Osteoblast (primary cell): ENCODE results near the gene DOCK1. TPM values are rescaled to one million over a fixed set of nuclear protein-coding genes. Genes with fewer than 3 reads are reported as not detected.

Experiments
- DNase-seq: peaks from one replicate; pipeline ENCODE4 v3.0.0; 2011; ENCODE audit warnings: low spot score, mixed read lengths; ENCODE audit not compliant: insufficient read length; ENCODE audit errors: missing footprints
- H2AFZ ChIP-seq: 2 replicates; pipeline ENCODE4 v1.6.0; 2011; ENCODE audit warnings: mild to moderate bottlenecking, low read length
- H3K27ac ChIP-seq: 2 replicates; pipeline ENCODE4 v1.5.1; 2011; ENCODE audit warnings: mild to moderate bottlenecking, low read depth, low read length, moderate library complexity
- H3K27me3 ChIP-seq: 2 replicates; pipeline ENCODE4 v1.6.0; 2012; ENCODE audit warnings: mild to moderate bottlenecking, control low read depth, inconsistent platforms, low read length, moderate library complexity; ENCODE audit not compliant: insufficient read depth
- H3K36me3 ChIP-seq: 2 replicates; pipeline ENCODE4 v1.5.1; 2011; ENCODE audit warnings: mild to moderate bottlenecking, low read length, control low read depth, moderate library complexity; ENCODE audit not compliant: insufficient read depth
- H3K4me1 ChIP-seq: 2 replicates; pipeline ENCODE4 v1.5.1; 2011; ENCODE audit warnings: mild to moderate bottlenecking, low read length, control low read depth, moderate library complexity; ENCODE audit not compliant: insufficient read depth
- H3K4me2 ChIP-seq: 2 replicates; pipeline ENCODE4 v1.6.0; 2011; ENCODE audit warnings: mild to moderate bottlenecking, low read length; ENCODE audit not compliant: insufficient read depth
- H3K4me3 ChIP-seq: fragments of 200-600 bp; sonication (generic); 3 replicates; pipeline ENCODE4 v1.5.1; 2012; ENCODE audit warnings: mild to moderate bottlenecking, low read length, inconsistent platforms; ENCODE audit not compliant: insufficient read depth
- H3K79me2 ChIP-seq: 2 replicates; pipeline ENCODE4 v1.6.0; 2012; ENCODE audit warnings: mild to moderate bottlenecking, low read length, control low read depth, inconsistent platforms; ENCODE audit not compliant: insufficient read depth
- H3K9me3 ChIP-seq: 2 replicates; pipeline ENCODE4 v1.5.1; 2011; ENCODE audit warnings: low read depth, low read length, control low read depth
- H4K20me1 ChIP-seq: 2 replicates; pipeline ENCODE4 v1.6.0; 2012; ENCODE audit warnings: mild to moderate bottlenecking, low read length, control low read depth; ENCODE audit not compliant: insufficient read depth
- total RNA-seq: library from RNA; depleted of rRNA; stranded (reverse); fragments of >200 nt; gene quantifications from 2 replicates; pipeline ENCODE4 v1.2.3, GENCODE V29; 2012
- TF ChIP-seq, protein P1 (sequence below): IDR thresholded peaks from 2 replicates; pipeline ENCODE4 v1.5.1; 2011; ENCODE audit warnings: mild to moderate bottlenecking, low read depth, low read length, moderate library complexity; ENCODE audit errors: extremely low read depth

DOCK1 gene
- total RNA-seq, 1 donor, result 80.3 TPM

DNA sequence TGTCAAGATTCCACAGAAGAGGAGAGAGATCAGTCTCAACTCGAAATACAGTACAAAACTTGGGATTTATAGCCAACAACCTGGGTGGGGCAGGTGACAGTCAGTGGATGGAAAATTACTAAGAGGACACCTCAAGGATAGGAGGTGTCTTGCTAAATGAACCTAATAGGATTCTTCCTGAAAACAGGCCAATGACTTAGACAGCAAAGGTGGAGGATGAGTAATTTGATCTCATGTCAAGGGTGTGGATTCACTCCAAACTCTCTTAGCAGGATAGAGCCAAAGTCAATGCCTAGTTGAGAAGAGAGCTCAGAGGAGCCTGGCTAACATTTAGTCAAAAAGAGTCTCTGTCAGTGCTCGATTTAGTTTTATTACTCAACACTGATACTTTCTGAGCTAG, 397.9 kb downstream of the DOCK1 start:
- H2AFZ ChIP-seq, result no peak overlapping the region
- TF ChIP-seq, protein P1, sequence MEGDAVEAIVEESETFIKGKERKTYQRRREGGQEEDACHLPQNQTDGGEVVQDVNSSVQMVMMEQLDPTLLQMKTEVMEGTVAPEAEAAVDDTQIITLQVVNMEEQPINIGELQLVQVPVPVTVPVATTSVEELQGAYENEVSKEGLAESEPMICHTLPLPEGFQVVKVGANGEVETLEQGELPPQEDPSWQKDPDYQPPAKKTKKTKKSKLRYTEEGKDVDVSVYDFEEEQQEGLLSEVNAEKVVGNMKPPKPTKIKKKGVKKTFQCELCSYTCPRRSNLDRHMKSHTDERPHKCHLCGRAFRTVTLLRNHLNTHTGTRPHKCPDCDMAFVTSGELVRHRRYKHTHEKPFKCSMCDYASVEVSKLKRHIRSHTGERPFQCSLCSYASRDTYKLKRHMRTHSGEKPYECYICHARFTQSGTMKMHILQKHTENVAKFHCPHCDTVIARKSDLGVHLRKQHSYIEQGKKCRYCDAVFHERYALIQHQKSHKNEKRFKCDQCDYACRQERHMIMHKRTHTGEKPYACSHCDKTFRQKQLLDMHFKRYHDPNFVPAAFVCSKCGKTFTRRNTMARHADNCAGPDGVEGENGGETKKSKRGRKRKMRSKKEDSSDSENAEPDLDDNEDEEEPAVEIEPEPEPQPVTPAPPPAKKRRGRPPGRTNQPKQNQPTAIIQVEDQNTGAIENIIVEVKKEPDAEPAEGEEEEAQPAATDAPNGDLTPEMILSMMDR, result no peak
- H3K4me2 ChIP-seq, result no peak overlapping the region
- H3K79me2 ChIP-seq, result no peaks in the 10 kb centered on the region
- no peaks in the 10 kb centered on the region for H3K27me3 ChIP-seq
- H3K4me3 ChIP-seq, result no peak overlapping the region
- peaks cover 21% of the 10 kb centered on the region for H4K20me1 ChIP-seq
- no peaks in the 10 kb centered on the region for H3K36me3 ChIP-seq
- DNase-seq, result no peak
- no peak overlapping the region for H3K27ac ChIP-seq
- no peaks in the 10 kb centered on the region for H3K9me3 ChIP-seq
- H3K4me1 ChIP-seq, result no peaks in the 10 kb centered on the region

DNA sequence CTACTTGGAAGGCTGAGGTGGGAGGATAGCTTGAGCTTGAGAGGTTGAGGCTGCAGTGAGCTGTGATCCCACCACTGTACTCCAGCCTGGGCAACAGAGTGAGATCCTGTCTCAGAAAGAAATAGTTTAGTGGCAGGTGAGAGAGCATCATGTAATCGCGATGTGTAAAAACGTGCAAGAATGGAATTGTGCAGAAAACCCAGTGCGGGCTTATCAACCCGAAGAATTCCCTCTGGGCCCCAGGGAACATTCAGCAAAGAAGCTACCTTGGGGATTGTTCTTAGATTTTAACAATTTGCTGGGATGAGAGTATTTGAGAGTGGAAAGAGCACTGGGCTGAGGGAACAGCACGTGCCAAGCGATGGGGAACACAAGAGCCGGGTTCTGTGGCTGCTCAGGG, 398.5 kb downstream of the DOCK1 start:
- Histone ChIP-seq H3K4me2 (no peak overlapping the region), H3K36me3 (no peaks in the 10 kb centered on the region)

GRCh38 chr10:127306479-127306878, 401.3 kb downstream of the DOCK1 start:
- H4K20me1 ChIP-seq, result peaks cover 17% of the 10 kb centered on the region
- no peaks in the 10 kb centered on the region for H3K4me1 ChIP-seq
- H3K79me2 ChIP-seq, result no peaks in the 10 kb centered on the region
- no peak overlapping the region for H3K4me2 ChIP-seq
- H3K27ac ChIP-seq, result no peak overlapping the region
- H3K36me3 ChIP-seq, result no peaks in the 10 kb centered on the region
- H3K4me3 ChIP-seq, result no peak overlapping the region
- no peaks in the 10 kb centered on the region for H3K9me3 ChIP-seq
- TF ChIP-seq, protein P1, result no peak
- no peaks in the 10 kb centered on the region for H3K27me3 ChIP-seq
- H2AFZ ChIP-seq, result no peak overlapping the region
- no peak for DNase-seq

More for the DNA sequence above, 398.5 kb downstream of the DOCK1 start:
- H3K4me1 ChIP-seq, result no peaks in the 10 kb centered on the region
- H3K27ac ChIP-seq, result no peak overlapping the region
- TF ChIP-seq, protein P1, result no peak
- no peak for DNase-seq
- H4K20me1 ChIP-seq, result peaks cover 21% of the 10 kb centered on the region
- no peaks in the 10 kb centered on the region for H3K27me3 ChIP-seq
- no peak overlapping the region for H2AFZ ChIP-seq
- H3K79me2 ChIP-seq, result no peaks in the 10 kb centered on the region
- no peaks in the 10 kb centered on the region for H3K9me3 ChIP-seq
- no peak overlapping the region for H3K4me3 ChIP-seq

DNA sequence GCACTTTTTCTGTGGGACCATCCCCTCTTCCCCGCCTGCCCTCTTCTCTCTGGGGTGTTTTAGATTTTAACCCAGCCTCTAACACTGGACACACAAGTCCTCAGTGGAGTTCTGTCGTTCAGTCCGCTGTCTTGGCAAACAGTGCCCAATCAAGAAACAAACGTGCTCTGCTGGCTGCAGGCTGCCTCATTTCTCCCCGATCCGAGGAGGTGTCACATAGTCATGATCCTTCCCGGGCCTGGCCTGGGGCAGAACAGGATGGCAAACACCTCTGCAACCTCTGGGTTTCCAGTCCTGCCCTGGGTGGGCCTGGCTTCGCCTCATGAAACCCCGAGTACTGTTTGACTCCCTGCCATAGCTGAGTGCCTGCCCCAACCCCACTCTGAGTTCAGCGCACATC, 402.1 kb downstream of the DOCK1 start:
- Histone ChIP-seq H3K36me3 (no peaks in the 10 kb centered on the region), H3K4me3 (no peak overlapping the region), H2AFZ (no peak overlapping the region), H3K4me2 (no peak overlapping the region), H3K27ac (no peak overlapping the region), H3K9me3 (no peaks in the 10 kb centered on the region), H4K20me1 (peaks cover 16% of the 10 kb centered on the region), H3K27me3 (no peaks in the 10 kb centered on the region), H3K4me1 (no peaks in the 10 kb centered on the region), H3K79me2 (no peaks in the 10 kb centered on the region)
- DNase-seq, result no peak
- TF ChIP-seq, protein P1, result no peak
